ENCODE data around the gene ARID5B.

Gene ARID5B

DNA sequence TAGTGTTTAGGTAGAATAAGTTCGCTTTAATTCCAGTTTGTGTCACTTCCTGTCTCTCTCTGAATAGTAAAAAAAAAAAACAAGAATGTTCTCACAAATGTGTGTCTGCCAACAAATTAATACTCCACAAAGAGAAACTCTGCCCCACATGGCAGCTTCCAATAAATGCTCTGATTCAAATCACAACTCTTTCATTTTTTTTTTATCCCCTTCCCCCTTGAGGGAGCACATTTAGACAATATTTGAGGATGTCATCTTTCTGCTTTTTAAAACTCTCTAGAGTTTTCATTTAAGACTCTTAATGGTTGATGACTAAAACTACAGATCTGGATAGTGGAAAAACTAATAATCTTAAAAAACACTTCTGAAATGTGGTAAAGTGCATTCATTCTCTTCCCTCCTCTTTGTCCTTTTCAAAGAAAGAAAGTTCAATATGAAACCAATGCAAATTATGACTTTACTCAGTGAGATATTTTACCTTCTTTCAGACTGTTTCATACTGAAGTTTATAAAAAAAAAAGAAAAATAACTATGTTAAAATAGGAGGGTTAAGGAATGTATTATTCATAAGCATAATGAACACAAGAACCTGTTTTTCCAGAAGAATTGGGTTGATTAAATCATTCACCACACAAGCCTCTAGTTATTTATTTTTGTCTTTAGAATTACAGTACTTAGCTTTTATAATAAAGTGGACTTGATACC, 42.3 kb downstream of the ARID5B start:
- H3K9ac ChIP-seq (ENCODE audit: low read depth, low read length), result no peak overlapping the region
- no peaks in the 10 kb centered on the region; the same call in 1 of the 2 replicates for H3K4me1 ChIP-seq (ENCODE audit: control insufficient read depth, insufficient read depth, low read length)
- H3K9me3 ChIP-seq (ENCODE audit: control insufficient read depth, insufficient read depth, low read length), result no peaks in the 10 kb centered on the region
- H3K27ac ChIP-seq (ENCODE audit: low read depth, low read length), result no peak overlapping the region
- H3K27me3 ChIP-seq (ENCODE audit: control insufficient read depth, insufficient read depth, low read length), result no peaks in the 10 kb centered on the region
- H3K4me3 ChIP-seq (ENCODE audit: low read depth, low read length), result no peak overlapping the region
- H3K36me3 ChIP-seq (ENCODE audit: control insufficient read depth, insufficient read depth, low read length), result no peaks in the 10 kb centered on the region

DNA sequence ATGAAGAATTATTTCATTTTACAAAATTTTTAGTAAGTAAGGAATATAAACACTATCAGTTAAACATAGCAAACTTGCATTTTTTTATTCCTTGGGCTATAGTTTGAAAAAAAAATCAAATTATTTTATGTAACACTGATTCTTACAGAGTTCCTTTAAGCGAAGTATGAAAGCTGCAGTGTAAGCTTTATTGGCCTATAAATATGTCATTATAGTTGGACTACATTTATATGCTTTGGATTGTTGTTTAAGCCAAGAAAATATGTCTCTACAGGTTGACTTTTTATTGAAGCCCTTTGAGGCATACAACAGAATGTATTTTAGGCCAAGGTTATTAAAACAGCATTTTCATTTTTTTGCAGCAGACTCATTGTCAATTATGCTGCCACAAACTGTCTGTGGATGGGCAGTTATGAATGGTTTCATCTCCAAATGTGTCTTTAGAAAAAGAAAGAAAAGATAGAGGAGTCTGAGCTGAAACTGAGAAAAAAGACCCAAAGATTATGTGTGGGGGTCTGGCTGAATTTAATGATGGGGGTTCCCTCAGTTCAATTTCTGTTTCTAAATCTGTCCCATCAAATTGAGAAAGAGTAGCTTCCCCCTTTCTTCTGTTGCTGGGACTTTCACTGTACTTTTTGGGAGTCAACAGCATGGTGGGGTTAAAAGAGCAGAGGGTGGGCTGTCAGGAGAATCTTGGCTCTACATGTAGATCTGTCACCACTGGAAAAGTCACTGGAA, 43.1 kb downstream of the ARID5B start:
- no peaks in the 10 kb centered on the region; the same call in 1 of the 2 replicates for H3K4me1 ChIP-seq (ENCODE audit: control insufficient read depth, insufficient read depth, low read length)
- no peaks in the 10 kb centered on the region for H3K27me3 ChIP-seq (ENCODE audit: control insufficient read depth, insufficient read depth, low read length)
- H3K36me3 ChIP-seq (ENCODE audit: control insufficient read depth, insufficient read depth, low read length), result no peaks in the 10 kb centered on the region
- no peak overlapping the region for H3K4me3 ChIP-seq (ENCODE audit: low read depth, low read length)
- no peak overlapping the region for H3K27ac ChIP-seq (ENCODE audit: low read depth, low read length)
- H3K9me3 ChIP-seq (ENCODE audit: control insufficient read depth, insufficient read depth, low read length), result no peaks in the 10 kb centered on the region
- H3K9ac ChIP-seq (ENCODE audit: low read depth, low read length), result no peak overlapping the region

DNA sequence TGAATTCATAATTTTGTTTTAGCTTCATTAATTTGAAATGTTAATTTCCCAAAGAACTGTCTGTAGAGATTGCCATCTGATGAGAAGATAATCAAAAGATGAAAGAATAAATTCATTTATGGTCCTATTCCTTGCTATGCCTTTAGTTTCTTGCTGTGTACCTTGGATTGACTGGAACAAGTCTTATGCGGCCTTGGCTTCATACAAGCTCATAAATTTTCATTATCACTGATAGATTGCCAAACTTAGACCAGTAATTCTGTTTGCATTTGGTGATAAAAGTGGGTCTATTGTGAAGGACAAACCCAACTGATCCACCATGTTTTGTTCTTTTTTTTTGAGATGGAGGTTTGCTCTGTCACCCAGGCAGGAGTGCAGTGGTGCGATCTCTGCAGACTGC, 48.2 kb downstream of the ARID5B start:
- no peaks in the 10 kb centered on the region for H3K36me3 ChIP-seq (ENCODE audit: control insufficient read depth, insufficient read depth, low read length)
- no peaks in the 10 kb centered on the region for H3K9me3 ChIP-seq (ENCODE audit: control insufficient read depth, insufficient read depth, low read length)
- H3K4me1 ChIP-seq (ENCODE audit: control insufficient read depth, insufficient read depth, low read length), result no peaks in the 10 kb centered on the region
- H3K27me3 ChIP-seq (ENCODE audit: control insufficient read depth, insufficient read depth, low read length), result no peaks in the 10 kb centered on the region
- no peak overlapping the region for H3K4me3 ChIP-seq (ENCODE audit: low read depth, low read length)
- H3K27ac ChIP-seq (ENCODE audit: low read depth, low read length), result no peak overlapping the region
- H3K9ac ChIP-seq (ENCODE audit: low read depth, low read length), result no peak overlapping the region

DNA sequence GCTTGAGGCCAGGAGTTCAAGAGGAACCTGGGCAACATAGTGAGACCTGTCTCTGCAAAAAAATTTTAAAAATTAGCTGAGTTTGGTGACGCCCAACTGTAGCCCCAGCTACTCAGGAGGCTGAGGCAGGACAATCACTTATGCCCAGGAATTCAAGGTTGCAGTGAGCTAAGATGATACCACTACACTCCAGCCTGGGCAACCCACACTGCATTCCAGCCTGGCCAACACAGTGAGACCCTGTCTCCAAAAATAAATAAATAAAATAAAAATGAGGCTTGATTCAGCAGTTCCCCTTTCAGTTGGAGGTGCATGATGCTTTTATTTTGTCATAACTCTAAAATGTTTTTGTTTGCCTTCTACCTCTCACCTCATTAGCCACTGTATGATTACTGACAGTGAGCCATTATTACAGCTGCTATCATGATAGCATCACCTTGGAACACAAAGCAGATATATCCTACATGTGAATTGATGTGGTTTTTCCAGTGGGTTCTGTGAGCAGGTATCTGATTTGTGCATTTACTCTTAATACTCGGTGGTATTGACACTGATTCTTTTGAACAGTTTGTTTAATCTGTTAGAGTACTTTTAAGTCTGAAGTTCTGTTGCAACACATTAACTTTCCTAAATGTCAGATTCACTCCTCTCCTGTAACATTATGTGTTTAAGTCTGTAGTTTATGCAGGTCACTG, 49.1 kb downstream of the ARID5B start:
- no peaks in the 10 kb centered on the region for H3K4me1 ChIP-seq (ENCODE audit: control insufficient read depth, insufficient read depth, low read length)
- no peak overlapping the region for H3K4me3 ChIP-seq (ENCODE audit: low read depth, low read length)
- H3K36me3 ChIP-seq (ENCODE audit: control insufficient read depth, insufficient read depth, low read length), result no peaks in the 10 kb centered on the region
- H3K27me3 ChIP-seq (ENCODE audit: control insufficient read depth, insufficient read depth, low read length), result no peaks in the 10 kb centered on the region
- H3K27ac ChIP-seq (ENCODE audit: low read depth, low read length), result no peak overlapping the region
- no peaks in the 10 kb centered on the region for H3K9me3 ChIP-seq (ENCODE audit: control insufficient read depth, insufficient read depth, low read length)
- no peak overlapping the region for H3K9ac ChIP-seq (ENCODE audit: low read depth, low read length)

DNA sequence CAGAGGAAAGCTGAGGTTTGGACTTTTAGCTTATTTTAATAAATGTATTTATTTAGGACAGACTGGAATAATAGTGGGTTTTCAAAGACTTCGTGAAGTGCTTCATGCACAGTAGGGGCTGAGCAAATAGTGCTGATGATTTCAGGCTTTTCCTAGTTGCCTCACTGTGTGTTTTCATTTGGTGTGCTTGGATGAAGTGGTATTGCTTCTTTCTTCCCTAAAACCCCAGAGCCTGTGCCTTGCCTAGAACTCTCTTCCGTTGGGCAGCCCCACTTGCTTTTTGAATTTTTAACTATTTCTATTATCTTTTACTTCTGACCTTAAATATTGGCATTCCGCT, 49.6 kb downstream of the ARID5B start:
- Histone ChIP-seq H3K27me3 (ENCODE audit: control insufficient read depth, insufficient read depth, low read length) (no peaks in the 10 kb centered on the region), H3K9me3 (ENCODE audit: control insufficient read depth, insufficient read depth, low read length) (no peaks in the 10 kb centered on the region), H3K27ac (ENCODE audit: low read depth, low read length) (no peak overlapping the region), H3K9ac (ENCODE audit: low read depth, low read length) (no peak overlapping the region), H3K4me3 (ENCODE audit: low read depth, low read length) (no peak overlapping the region), H3K4me1 (ENCODE audit: control insufficient read depth, insufficient read depth, low read length) (no peaks in the 10 kb centered on the region), H3K36me3 (ENCODE audit: control insufficient read depth, insufficient read depth, low read length) (no peaks in the 10 kb centered on the region)

DNA sequence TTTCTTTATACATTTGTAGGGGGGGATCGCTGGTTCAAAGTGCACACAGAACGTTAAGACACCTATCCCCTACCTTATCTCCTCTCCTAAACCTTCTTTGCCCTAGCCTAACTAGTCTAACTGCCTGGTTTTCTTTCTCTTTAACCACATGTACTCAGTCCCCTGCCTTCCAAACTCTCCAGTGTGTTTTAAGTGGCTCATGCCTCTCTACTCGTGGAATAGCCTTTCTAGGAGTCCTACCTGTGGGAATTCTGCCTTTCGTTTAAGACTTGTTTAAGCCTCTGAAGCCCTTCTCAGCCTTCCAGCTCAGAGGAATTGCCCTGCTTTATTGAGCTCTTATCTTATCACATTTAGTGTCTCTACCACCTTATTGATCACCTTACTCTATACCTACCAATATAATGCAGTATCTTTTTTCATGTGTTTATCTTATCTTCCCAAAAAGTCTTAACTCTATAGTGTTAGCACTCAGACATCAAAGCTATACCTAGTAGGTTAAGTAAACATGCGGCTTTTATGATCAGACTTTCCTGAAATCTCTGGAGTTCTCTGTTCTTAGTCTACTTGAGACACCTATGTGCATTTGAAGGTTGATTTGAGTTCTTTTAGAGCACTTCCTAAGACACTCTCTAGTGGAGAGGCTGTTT, 50.7 kb downstream of the ARID5B start:
- H3K4me1 ChIP-seq (ENCODE audit: control insufficient read depth, insufficient read depth, low read length), result no peaks in the 10 kb centered on the region
- no peak overlapping the region for H3K27ac ChIP-seq (ENCODE audit: low read depth, low read length)
- no peak overlapping the region for H3K4me3 ChIP-seq (ENCODE audit: low read depth, low read length)
- no peak overlapping the region for H3K9ac ChIP-seq (ENCODE audit: low read depth, low read length)
- no peaks in the 10 kb centered on the region for H3K36me3 ChIP-seq (ENCODE audit: control insufficient read depth, insufficient read depth, low read length)
- no peaks in the 10 kb centered on the region for H3K9me3 ChIP-seq (ENCODE audit: control insufficient read depth, insufficient read depth, low read length)
- H3K27me3 ChIP-seq (ENCODE audit: control insufficient read depth, insufficient read depth, low read length), result no peaks in the 10 kb centered on the region

DNA sequence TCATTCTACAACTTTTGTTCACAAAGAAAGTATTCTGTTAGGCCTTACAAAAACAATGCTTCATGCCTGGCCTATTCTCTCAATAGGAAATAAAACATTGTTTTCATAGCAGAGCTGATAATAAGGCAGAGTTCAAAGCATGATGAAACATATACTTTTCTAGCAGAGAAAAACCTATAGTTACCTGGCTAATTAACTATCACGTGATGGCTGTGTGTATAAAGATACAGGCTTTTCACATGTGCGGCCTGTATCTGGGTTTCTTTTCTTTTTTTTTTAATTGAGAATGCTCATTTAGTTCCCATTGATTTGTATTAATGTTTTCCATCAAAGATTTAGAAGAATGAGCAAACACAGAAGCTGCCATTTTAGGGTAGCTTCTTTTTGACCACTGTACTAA, 51.7 kb downstream of the ARID5B start:
- Histone ChIP-seq H3K27ac (ENCODE audit: low read depth, low read length) (no peak overlapping the region), H3K27me3 (ENCODE audit: control insufficient read depth, insufficient read depth, low read length) (no peaks in the 10 kb centered on the region), H3K9me3 (ENCODE audit: control insufficient read depth, insufficient read depth, low read length) (no peaks in the 10 kb centered on the region), H3K4me3 (ENCODE audit: low read depth, low read length) (no peak overlapping the region), H3K4me1 (ENCODE audit: control insufficient read depth, insufficient read depth, low read length) (no peaks in the 10 kb centered on the region), H3K9ac (ENCODE audit: low read depth, low read length) (no peak overlapping the region), H3K36me3 (ENCODE audit: control insufficient read depth, insufficient read depth, low read length) (no peaks in the 10 kb centered on the region)

DNA sequence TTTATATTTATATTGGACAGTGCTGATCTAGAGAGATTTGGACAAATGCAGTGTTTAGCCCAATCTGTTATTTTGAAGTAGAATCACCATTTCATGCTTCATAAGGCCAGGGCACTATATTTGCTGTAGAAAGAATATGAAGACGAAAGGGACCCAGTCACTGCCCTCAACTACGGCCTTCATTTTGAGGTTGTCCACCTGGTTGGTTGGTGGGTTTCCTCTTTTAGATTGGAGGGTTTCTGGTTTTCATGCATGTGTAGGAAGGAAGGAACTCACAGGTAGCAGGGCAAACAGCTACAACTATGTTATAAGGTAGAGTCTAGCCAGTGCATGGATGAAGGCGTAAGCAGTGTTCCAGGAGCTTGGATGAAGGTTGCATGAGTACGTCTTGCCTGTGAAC, 56.3 kb downstream of the ARID5B start:
- Histone ChIP-seq H3K27ac (ENCODE audit: low read depth, low read length) (no peak overlapping the region), H3K9me3 (ENCODE audit: control insufficient read depth, insufficient read depth, low read length) (no peaks in the 10 kb centered on the region), H3K36me3 (ENCODE audit: control insufficient read depth, insufficient read depth, low read length) (no peaks in the 10 kb centered on the region), H3K4me1 (ENCODE audit: control insufficient read depth, insufficient read depth, low read length) (no peaks in the 10 kb centered on the region), H3K4me3 (ENCODE audit: low read depth, low read length) (no peak overlapping the region), H3K27me3 (ENCODE audit: control insufficient read depth, insufficient read depth, low read length) (no peaks in the 10 kb centered on the region), H3K9ac (ENCODE audit: low read depth, low read length) (no peak overlapping the region)

DNA sequence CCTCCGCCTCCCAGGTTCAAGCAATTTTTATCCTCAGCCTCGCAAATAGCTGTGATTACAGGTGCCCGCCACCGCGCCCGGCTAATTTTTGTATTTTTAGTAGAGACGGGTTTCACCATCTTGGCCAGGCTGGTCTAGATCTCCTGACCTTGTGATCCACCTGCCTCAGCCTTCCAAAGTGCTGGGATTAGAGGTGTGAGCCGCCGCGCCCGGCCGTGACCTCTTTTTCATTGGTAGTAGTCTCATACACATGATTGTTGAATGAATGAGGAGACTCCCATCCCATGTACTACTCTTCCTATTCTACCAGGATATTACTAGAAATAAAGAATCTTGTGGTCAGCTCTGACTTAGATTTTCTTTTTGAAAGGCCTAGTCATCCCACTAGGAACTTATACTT, 56.8 kb downstream of the ARID5B start:
- Histone ChIP-seq H3K9me3 (ENCODE audit: control insufficient read depth, insufficient read depth, low read length) (no peaks in the 10 kb centered on the region), H3K4me1 (ENCODE audit: control insufficient read depth, insufficient read depth, low read length) (no peaks in the 10 kb centered on the region), H3K4me3 (ENCODE audit: low read depth, low read length) (no peak overlapping the region), H3K27ac (ENCODE audit: low read depth, low read length) (no peak overlapping the region), H3K27me3 (ENCODE audit: control insufficient read depth, insufficient read depth, low read length) (no peaks in the 10 kb centered on the region), H3K9ac (ENCODE audit: low read depth, low read length) (no peak overlapping the region), H3K36me3 (ENCODE audit: control insufficient read depth, insufficient read depth, low read length) (no peaks in the 10 kb centered on the region)

DNA sequence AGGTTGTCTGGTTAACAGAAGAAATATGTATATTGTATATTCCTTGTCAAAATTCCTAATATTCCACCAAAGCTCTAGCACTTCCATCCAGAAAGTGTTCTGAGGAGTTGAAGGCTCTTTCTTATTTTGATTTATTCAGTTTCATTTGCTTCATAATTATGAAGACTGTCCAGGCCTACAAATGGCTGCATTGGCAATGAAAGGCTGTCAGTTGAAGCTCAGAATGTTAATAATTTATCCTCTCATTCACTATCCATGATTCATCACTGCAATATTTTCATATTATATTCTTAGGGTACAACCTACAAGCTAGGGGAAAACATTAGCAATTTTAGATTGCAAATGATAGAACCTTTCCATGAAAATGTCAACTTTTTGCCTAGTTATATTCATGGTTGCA, 57.3 kb downstream of the ARID5B start:
- no peak overlapping the region for H3K4me3 ChIP-seq (ENCODE audit: low read depth, low read length)
- no peak overlapping the region for H3K9ac ChIP-seq (ENCODE audit: low read depth, low read length)
- H3K4me1 ChIP-seq (ENCODE audit: control insufficient read depth, insufficient read depth, low read length), result peaks cover 2% of the 10 kb centered on the region; the same call in 1 of the 2 replicates
- no peaks in the 10 kb centered on the region for H3K27me3 ChIP-seq (ENCODE audit: control insufficient read depth, insufficient read depth, low read length)
- no peak overlapping the region for H3K27ac ChIP-seq (ENCODE audit: low read depth, low read length)
- H3K9me3 ChIP-seq (ENCODE audit: control insufficient read depth, insufficient read depth, low read length), result no peaks in the 10 kb centered on the region
- H3K36me3 ChIP-seq (ENCODE audit: control insufficient read depth, insufficient read depth, low read length), result no peaks in the 10 kb centered on the region

DNA sequence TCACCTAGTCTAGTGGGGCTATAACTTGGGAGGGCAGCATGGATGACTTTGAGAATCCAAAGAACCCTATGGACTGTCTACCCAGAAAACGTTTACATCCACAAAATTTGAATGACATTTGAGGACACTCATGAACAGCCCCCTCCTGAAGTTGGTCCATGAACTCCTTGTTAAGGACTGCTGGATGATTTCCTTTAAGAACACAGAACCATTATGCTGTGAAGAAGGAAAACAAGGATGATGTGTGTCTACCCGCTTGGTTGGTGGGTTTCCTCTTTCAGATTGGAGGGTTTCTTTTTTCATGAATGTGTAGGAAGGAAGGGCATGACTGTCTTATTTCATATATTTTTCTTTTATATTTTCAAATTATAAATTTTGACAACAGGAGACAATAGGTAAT, 58.3 kb downstream of the ARID5B start:
- Histone ChIP-seq H3K9ac (ENCODE audit: low read depth, low read length) (no peak overlapping the region), H3K9me3 (ENCODE audit: control insufficient read depth, insufficient read depth, low read length) (no peaks in the 10 kb centered on the region), H3K27ac (ENCODE audit: low read depth, low read length) (no peak overlapping the region), H3K36me3 (ENCODE audit: control insufficient read depth, insufficient read depth, low read length) (no peaks in the 10 kb centered on the region), H3K27me3 (ENCODE audit: control insufficient read depth, insufficient read depth, low read length) (no peaks in the 10 kb centered on the region), H3K4me3 (ENCODE audit: low read depth, low read length) (no peak overlapping the region), H3K4me1 (ENCODE audit: control insufficient read depth, insufficient read depth, low read length) (peaks cover 10% of the 10 kb centered on the region)
